Loucy (cell line): ENCODE measurements around the gene TRHDE.

Experiments used
- H2AFZ ChIP-seq: fragments of 200-600 bp; sonication (generic); 2 replicates; pipeline ENCODE4 v1.6.0; 2016; ENCODE audit warnings: antibody characterized with exemption, mild to moderate bottlenecking, low read length, moderate library complexity
- H3F3A ChIP-seq: fragments of 200-600 bp; 2 replicates; pipeline ENCODE4 v1.6.0; 2016; ENCODE audit warnings: antibody characterized with exemption, low read depth, mild to moderate bottlenecking
- H3K27me3 ChIP-seq: fragments of 200-600 bp; sonication (generic); 2 replicates; pipeline ENCODE4 v1.6.1; 2014; ENCODE audit warnings: low read length, mild to moderate bottlenecking; ENCODE audit not compliant: insufficient read depth, poor library complexity, severe bottlenecking
- H3K36me3 ChIP-seq: fragments of 200-600 bp; sonication (generic); 2 replicates; pipeline ENCODE4 v1.6.1; 2016; ENCODE audit warnings: low read length; ENCODE audit not compliant: insufficient read depth
- H3K4me1 ChIP-seq: fragments of 200-600 bp; sonication (generic); 2 replicates; pipeline ENCODE4 v1.5.1; 2014; ENCODE audit warnings: low read length, mild to moderate bottlenecking; ENCODE audit not compliant: insufficient read depth, poor library complexity, severe bottlenecking
- H3K4me2 ChIP-seq: fragments of 200-600 bp; sonication (generic); 2 replicates; pipeline ENCODE4 v1.6.0; 2014; ENCODE audit warnings: antibody characterized with exemption, low read length, low read depth, mild to moderate bottlenecking; ENCODE audit not compliant: poor library complexity, severe bottlenecking
- H3K4me3 ChIP-seq: fragments of 200-600 bp; sonication (generic); 2 replicates; pipeline ENCODE4 v1.5.1; 2014; ENCODE audit warnings: low read length, mild to moderate bottlenecking, mixed read lengths; ENCODE audit not compliant: poor library complexity, severe bottlenecking
- H3K79me2 ChIP-seq: fragments of 200-600 bp; sonication (generic); 2 replicates; pipeline ENCODE4 v1.6.1; 2014; ENCODE audit warnings: low read length; ENCODE audit not compliant: insufficient read depth
- H3K9ac ChIP-seq: fragments of 200-600 bp; sonication (generic); 2 replicates; pipeline ENCODE4 v1.6.0; 2014; ENCODE audit warnings: mild to moderate bottlenecking, low read depth, low read length, moderate library complexity; ENCODE audit not compliant: poor library complexity, severe bottlenecking
- H3K9me2 ChIP-seq: fragments of 200-600 bp; sonication (generic); replicated peaks from 2 replicates; pipeline ENCODE4 v1.6.1; 2016; ENCODE audit warnings: low read depth, low read length, mixed read lengths
- H3K9me3 ChIP-seq: fragments of 200-600 bp; sonication (generic); 2 replicates; pipeline ENCODE4 v1.6.1; 2014; ENCODE audit warnings: mild to moderate bottlenecking, antibody characterized with exemption, low read length, low read depth; ENCODE audit not compliant: insufficient read depth
- H4K20me1 ChIP-seq: fragments of 200-600 bp; sonication (generic); 2 replicates; pipeline ENCODE4 v1.6.0; 2014; ENCODE audit warnings: antibody characterized with exemption, low read length, mild to moderate bottlenecking; ENCODE audit not compliant: insufficient read depth, poor library complexity, severe bottlenecking
- EZH2phosphoT487 ChIP-seq: fragments of 200-600 bp; IDR thresholded peaks from 2 replicates; pipeline ENCODE4 v1.6.1; 2018; ENCODE audit warnings: antibody characterized with exemption, mild to moderate bottlenecking, moderate library complexity, borderline replicate concordance
- TF ChIP-seq, protein P1 (sequence below): fragments of 200-600 bp; sonication (generic); conservative IDR thresholded peaks from 2 replicates; pipeline ENCODE4 v1.5.1; 2014; ENCODE audit warnings: mild to moderate bottlenecking, antibody characterized with exemption, low read length

TRHDE gene

GRCh38 chr12:72349491-72349890 is 77.3 kb downstream of the TRHDE start:
- Histone ChIP-seq H4K20me1 (no peaks in the 10 kb centered on the region), H3K4me2 (no peak overlapping the region), H3K27me3 (no peaks in the 10 kb centered on the region), H3K4me1 (no peaks in the 10 kb centered on the region), H3K9me3 (no peaks in the 10 kb centered on the region), H3K9ac (no peak overlapping the region), H3K36me3 (no peaks in the 10 kb centered on the region), H3K79me2 (no peaks in the 10 kb centered on the region), H2AFZ (no peak overlapping the region), H3K4me3 (no peak overlapping the region), H3K9me2 (no peaks in the 10 kb centered on the region), H3F3A (no peaks in the 10 kb centered on the region)
- TF ChIP-seq EZH2phosphoT487 = no peak
- TF ChIP-seq, protein P1, sequence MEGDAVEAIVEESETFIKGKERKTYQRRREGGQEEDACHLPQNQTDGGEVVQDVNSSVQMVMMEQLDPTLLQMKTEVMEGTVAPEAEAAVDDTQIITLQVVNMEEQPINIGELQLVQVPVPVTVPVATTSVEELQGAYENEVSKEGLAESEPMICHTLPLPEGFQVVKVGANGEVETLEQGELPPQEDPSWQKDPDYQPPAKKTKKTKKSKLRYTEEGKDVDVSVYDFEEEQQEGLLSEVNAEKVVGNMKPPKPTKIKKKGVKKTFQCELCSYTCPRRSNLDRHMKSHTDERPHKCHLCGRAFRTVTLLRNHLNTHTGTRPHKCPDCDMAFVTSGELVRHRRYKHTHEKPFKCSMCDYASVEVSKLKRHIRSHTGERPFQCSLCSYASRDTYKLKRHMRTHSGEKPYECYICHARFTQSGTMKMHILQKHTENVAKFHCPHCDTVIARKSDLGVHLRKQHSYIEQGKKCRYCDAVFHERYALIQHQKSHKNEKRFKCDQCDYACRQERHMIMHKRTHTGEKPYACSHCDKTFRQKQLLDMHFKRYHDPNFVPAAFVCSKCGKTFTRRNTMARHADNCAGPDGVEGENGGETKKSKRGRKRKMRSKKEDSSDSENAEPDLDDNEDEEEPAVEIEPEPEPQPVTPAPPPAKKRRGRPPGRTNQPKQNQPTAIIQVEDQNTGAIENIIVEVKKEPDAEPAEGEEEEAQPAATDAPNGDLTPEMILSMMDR = no peak

- Histone ChIP-seq H3K9me2 (no peaks in the 10 kb centered on the region), H3K79me2 (no peaks in the 10 kb centered on the region), H3K27me3 (no peaks in the 10 kb centered on the region), H3K4me3 (no peak overlapping the region), H3K36me3 (no peaks in the 10 kb centered on the region), H3K9ac (no peak overlapping the region), H3F3A (no peaks in the 10 kb centered on the region), H3K4me1 (no peaks in the 10 kb centered on the region), H3K4me2 (no peak overlapping the region), H3K9me3 (no peaks in the 10 kb centered on the region), H2AFZ (no peak overlapping the region), H4K20me1 (no peaks in the 10 kb centered on the region)
- TF ChIP-seq, protein P1 = no peak
- no peak for TF ChIP-seq EZH2phosphoT487
Observed at GRCh38 chr12:72359416-72359815, 87.2 kb downstream of the TRHDE start.

- H3K9ac ChIP-seq = no peak overlapping the region
- no peaks in the 10 kb centered on the region for H3K27me3 ChIP-seq
- H3K36me3 ChIP-seq = no peaks in the 10 kb centered on the region
- H3K4me3 ChIP-seq = no peak overlapping the region
- TF ChIP-seq, protein P1 = no peak
- TF ChIP-seq EZH2phosphoT487 = no peak
- no peaks in the 10 kb centered on the region for H3K79me2 ChIP-seq
- no peaks in the 10 kb centered on the region for H4K20me1 ChIP-seq
- H3K9me2 ChIP-seq = no peaks in the 10 kb centered on the region
- H3K4me1 ChIP-seq = no peaks in the 10 kb centered on the region
- no peak overlapping the region for H3K4me2 ChIP-seq
- no peak overlapping the region for H2AFZ ChIP-seq
- H3F3A ChIP-seq = no peaks in the 10 kb centered on the region
- no peaks in the 10 kb centered on the region for H3K9me3 ChIP-seq
Observed at GRCh38 chr12:72365151-72365550, 93.0 kb downstream of the TRHDE start.
